ENCODE results near the gene TWF2.

The TWF2 gene

DNA sequence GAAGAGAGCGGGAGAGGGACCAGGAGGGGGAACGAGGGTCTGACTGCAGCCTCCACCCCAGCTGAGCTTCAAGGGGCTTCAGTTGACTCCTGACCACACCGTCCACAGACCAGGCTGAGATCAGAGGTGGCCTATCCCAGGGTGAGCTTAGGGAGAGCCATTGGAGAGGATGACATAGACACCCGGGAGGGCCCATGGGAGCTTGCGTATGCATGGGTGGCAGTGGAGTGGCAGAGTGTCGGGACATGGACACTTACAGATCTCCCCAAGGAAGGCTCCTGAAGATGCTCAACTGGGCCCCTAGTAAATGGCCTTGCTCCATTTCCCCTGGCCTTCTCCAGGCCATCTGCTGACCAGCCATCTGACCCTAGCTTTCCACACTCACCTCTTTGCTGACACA, 53.6 kb downstream of the TWF2 start:
- TF ChIP-seq GATA2 (IDR thresholded peaks at IDR 0.05; ENCODE audit: low read depth, low read length) (no peak), GATA3 (IDR thresholded peaks at IDR 0.05; ENCODE audit: low read depth, low read length) (no peak)

- no peak for TF ChIP-seq GATA2 (IDR thresholded peaks at IDR 0.05; ENCODE audit: low read depth, low read length)
- TF ChIP-seq GATA3 (IDR thresholded peaks at IDR 0.05; ENCODE audit: low read depth, low read length): no peak
Measured at GRCh38 chr3:52184690-52185089, 54.3 kb downstream of the TWF2 start.

DNA sequence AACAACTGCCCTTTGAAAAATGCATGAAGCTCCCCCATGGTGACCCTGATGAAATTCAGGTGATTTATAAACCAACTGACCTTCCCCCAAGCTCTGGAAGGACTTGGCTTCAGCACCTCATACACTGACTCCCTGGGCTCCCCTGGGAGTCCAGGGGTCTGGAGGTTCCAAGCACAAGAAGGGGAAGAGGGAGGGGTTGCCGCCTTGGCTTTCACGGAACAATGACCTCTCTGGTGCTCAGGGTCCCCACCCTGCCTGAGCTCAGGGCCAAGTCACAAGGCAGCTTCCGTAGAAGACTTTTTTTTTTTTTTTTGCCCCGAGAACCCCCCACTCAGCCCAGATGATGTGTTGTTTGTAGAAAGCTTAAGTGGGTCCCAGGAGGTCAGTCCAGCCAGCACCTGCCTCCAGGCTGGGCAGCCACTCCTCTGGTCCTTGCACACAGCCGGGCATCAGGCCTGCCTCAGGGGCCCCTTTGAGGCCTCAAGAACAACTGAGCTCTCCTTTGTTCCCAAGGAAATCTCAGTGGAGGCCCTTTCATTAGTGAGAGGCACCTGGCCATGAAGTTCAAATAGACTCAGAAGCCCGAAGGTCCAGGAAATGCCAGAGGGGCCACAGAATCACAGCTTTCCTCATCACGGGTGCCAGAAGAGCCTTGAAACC, 55.0 kb downstream of the TWF2 start:
- TF ChIP-seq GATA2 (IDR thresholded peaks at IDR 0.05; ENCODE audit: low read depth, low read length): no peak
- TF ChIP-seq GATA3 (IDR thresholded peaks at IDR 0.05; ENCODE audit: low read depth, low read length): no peak

DNA sequence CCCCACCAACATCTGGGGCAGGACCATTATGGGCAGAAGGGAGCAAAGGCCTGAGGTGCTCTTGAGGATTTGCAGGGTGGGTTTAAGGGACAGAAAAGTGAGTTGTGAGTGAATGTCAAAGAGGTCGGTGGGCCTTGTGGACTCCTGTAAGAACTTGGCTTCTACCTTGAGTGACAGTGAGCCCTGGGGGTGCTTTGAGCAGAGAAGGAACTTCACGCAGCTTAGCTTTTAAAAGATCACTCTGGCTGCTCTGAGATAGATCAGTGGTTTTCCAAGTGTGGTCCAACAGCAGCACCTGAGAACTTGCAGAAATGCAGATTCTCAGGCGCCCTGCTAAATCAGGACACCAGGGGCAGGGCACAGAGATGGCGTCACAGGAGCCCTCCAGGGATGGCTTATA, 56.3 kb downstream of the TWF2 start:
- TF ChIP-seq GATA3 (IDR thresholded peaks at IDR 0.05; ENCODE audit: low read depth, low read length) (no peak), GATA2 (IDR thresholded peaks at IDR 0.05; ENCODE audit: low read depth, low read length) (no peak)

GRCh38 chr3:52182196-52182595, 56.8 kb downstream of the TWF2 start:
- TF ChIP-seq GATA3 (IDR thresholded peaks at IDR 0.05; ENCODE audit: low read depth, low read length) (no peak), GATA2 (IDR thresholded peaks at IDR 0.05; ENCODE audit: low read depth, low read length) (no peak)

DNA sequence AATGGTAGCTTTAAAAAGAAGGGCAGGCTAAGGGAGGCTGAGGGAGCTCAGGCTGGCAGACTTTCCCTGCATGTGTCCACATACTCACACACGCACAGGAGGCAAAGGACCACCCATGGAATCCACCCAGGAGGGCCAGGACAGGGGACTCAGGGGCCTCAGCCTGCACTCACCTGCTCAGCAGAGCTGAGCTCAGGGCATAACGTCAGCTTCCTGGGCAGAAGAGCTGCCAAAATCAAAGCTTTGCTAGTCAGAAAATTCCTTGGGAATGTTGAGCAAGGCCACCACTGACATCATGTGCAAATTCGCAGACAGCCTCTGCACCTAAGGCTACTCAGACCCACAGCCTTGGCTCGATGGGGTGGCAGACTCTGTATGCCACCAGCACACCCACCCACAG, 57.4 kb downstream of the TWF2 start:
- TF ChIP-seq GATA2 (IDR thresholded peaks at IDR 0.05; ENCODE audit: low read depth, low read length) (no peak), GATA3 (IDR thresholded peaks at IDR 0.05; ENCODE audit: low read depth, low read length) (no peak)
